K562 (cell line): Measurements from ENCODE around the gene MRPL38. TPM values are rescaled to one million over a fixed set of nuclear protein-coding genes. Genes with fewer than 3 reads are reported as not detected.

Experiments used
- CBX8 ChIP-seq: fragments of 200-600 bp; sonication (generic); IDR thresholded peaks from 2 replicates; pipeline ENCODE4 v1.6.1; 2012; ENCODE audit warnings: borderline replicate concordance, mixed run types, low read depth, mild to moderate bottlenecking, moderate library complexity, mixed read lengths, low read length, control low read depth, inconsistent platforms; ENCODE audit not compliant: poor library complexity, severe bottlenecking; ENCODE audit errors: extremely low read depth
- ESRRB ChIP-seq: fragments of 250-450 bp; sonication (Bioruptor Pico); IDR thresholded peaks from 2 replicates; pipeline ENCODE4 v1.5.0; 2020; ENCODE audit warnings: mild to moderate bottlenecking, moderate library complexity, borderline replicate concordance
- FOSL1 ChIP-seq: fragments of 200-800 bp; sonication (Bioruptor generic); conservative IDR thresholded peaks from 2 replicates; pipeline ENCODE4 v1.6.1; 2016; ENCODE audit warnings: missing genetic modification characterization, missing compliant biosample characterization
- HNRNPLL ChIP-seq: fragments of 200-400 bp; formaldehyde crosslinking; IDR thresholded peaks from 2 replicates; pipeline ENCODE4 v1.6.1; 2017; ENCODE audit warnings: low read length, low read depth, mild to moderate bottlenecking; ENCODE audit not compliant: poor library complexity, severe bottlenecking
- HNRNPUL1 ChIP-seq: fragments of 200-400 bp; formaldehyde crosslinking; IDR thresholded peaks from 2 replicates; pipeline ENCODE4 v1.6.1; 2017; ENCODE audit warnings: low read length
- MAZ ChIP-seq, 2 experiments: fragments of 450-650 bp in 1 of 2; sonication (generic) in 1 of 2; formaldehyde crosslinking; IDR thresholded peaks in 1 of 2; conservative IDR thresholded peaks in 1 of 2; 2 replicates each; pipeline versions ENCODE4 v1.4.0 to v1.5.0; 2020; ENCODE audit warnings: mild to moderate bottlenecking in 1 of 2, missing genetic modification reagents in 1 of 2
- NCOR1 ChIP-seq: fragments of 450-650 bp; IDR thresholded peaks from 2 replicates; pipeline ENCODE4 v1.6.1; 2016; ENCODE audit warnings: mild to moderate bottlenecking, moderate library complexity
- polyA plus RNA-seq, 8 experiments: library from polyadenylated mRNA; depleted of rRNA in 4 of 8; stranded (reverse) in 5 of 8; unstranded in 3 of 8; fragments of >200 nt; fragmentation: Nextera tagmentation in 2 of 8; fragmentation: Illumina TruSeq in 1 of 8; extraction: Ambion mirVana in 2 of 8; extraction: Trizol in 1 of 8; gene quantifications; 2 replicates each; pipeline versions ENCODE4 v1.2.1 to v1.2.3, GENCODE V29; 2011 to 2014; ENCODE audit warnings: inconsistent platforms in 1 of 8, missing spikeins in 1 of 8
- total RNA-seq, 7 experiments: library from RNA; depleted of rRNA in 6 of 7; stranded (reverse); fragments of >200 nt in 6 of 7; fragmentation: Illumina TruSeq in 2 of 7; extraction: Trizol in 2 of 7; gene quantifications; 2 replicates each; pipeline versions ENCODE4 v1.2.1 to v1.2.3, GENCODE V29; 2011 to 2021; ENCODE audit warnings: low replicate concordance in 1 of 7
- TF ChIP-seq, protein P1 (sequence below): fragments of 450-650 bp; IDR thresholded peaks from 2 replicates; pipeline ENCODE4 v1.7.1; 2018; ENCODE audit warnings: mild to moderate bottlenecking, low read depth; ENCODE audit not compliant: partially characterized antibody
- TF ChIP-seq, protein P2 (sequence below): fragments of 200-400 bp; formaldehyde crosslinking; IDR thresholded peaks from 2 replicates; pipeline ENCODE4 v1.6.1; 2017; ENCODE audit warnings: mild to moderate bottlenecking, low read depth, low read length, moderate library complexity
- TF ChIP-seq, protein P3 (sequence below): sonication (generic); formaldehyde crosslinking; IDR thresholded peaks from 2 replicates; pipeline ENCODE4 v1.8.1; 2023; ENCODE audit warnings: mild to moderate bottlenecking, missing genetic modification reagents
- TF ChIP-seq, protein P4 (sequence below): sonication (generic); formaldehyde crosslinking; IDR thresholded peaks from 2 replicates; pipeline ENCODE4 v1.8.1; 2022; ENCODE audit warnings: missing genetic modification reagents

The MRPL38 gene
- total and polyA plus RNA-seq, 9 of the 15 experiments (the other 6 are each of a cell fraction or from before 2014, with no cell fraction given) = 4.5 to 154 (median 48.5) TPM

DNA sequence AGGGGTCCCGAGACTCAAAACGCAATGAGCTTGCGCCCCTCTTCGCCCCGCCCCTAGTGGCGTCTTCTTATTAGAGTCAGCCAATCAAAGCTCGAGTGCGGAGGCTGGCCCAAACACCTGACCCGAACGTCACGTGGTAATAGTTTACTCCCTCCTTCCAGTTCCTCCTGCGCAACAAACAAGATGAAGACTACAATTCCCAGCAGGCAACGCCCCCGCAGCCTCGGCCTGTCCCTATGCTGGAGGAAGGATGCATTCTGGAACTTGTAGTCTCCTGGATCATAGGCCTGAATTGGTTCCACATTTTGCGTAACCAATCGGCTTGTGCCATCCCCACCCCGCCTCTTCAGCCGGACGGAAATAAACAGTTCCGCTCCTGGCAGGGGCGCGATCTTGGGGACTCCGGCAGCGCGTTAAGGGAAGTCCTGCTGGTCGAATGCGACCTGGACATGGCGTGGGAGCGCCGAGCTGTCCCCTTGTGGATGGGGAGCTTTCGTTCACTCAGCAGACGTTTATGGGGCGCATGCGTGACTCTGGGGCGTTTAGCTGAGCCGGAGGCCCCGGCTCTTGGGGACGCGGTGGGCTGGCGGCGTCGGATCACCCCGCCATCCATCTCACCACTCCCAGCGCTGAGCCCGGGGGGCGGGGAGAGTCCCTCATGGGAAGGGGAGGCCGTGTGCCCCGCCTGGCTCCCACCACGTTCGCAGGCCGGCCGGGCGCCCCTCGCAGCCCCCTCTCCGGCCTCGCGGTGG is 49.2 kb downstream of the MRPL38 start, which contains the start of gene WBP2 (continued):
- TF ChIP-seq, protein P1, sequence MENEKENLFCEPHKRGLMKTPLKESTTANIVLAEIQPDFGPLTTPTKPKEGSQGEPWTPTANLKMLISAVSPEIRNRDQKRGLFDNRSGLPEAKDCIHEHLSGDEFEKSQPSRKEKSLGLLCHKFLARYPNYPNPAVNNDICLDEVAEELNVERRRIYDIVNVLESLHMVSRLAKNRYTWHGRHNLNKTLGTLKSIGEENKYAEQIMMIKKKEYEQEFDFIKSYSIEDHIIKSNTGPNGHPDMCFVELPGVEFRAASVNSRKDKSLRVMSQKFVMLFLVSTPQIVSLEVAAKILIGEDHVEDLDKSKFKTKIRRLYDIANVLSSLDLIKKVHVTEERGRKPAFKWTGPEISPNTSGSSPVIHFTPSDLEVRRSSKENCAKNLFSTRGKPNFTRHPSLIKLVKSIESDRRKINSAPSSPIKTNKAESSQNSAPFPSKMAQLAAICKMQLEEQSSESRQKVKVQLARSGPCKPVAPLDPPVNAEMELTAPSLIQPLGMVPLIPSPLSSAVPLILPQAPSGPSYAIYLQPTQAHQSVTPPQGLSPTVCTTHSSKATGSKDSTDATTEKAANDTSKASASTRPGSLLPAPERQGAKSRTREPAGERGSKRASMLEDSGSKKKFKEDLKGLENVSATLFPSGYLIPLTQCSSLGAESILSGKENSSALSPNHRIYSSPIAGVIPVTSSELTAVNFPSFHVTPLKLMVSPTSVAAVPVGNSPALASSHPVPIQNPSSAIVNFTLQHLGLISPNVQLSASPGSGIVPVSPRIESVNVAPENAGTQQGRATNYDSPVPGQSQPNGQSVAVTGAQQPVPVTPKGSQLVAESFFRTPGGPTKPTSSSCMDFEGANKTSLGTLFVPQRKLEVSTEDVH = peak; percentile 21
- no peak for TF ChIP-seq CBX8
- peak; percentile 33; the same call in 1 of the 2 replicates for TF ChIP-seq FOSL1
- TF ChIP-seq, protein P2, sequence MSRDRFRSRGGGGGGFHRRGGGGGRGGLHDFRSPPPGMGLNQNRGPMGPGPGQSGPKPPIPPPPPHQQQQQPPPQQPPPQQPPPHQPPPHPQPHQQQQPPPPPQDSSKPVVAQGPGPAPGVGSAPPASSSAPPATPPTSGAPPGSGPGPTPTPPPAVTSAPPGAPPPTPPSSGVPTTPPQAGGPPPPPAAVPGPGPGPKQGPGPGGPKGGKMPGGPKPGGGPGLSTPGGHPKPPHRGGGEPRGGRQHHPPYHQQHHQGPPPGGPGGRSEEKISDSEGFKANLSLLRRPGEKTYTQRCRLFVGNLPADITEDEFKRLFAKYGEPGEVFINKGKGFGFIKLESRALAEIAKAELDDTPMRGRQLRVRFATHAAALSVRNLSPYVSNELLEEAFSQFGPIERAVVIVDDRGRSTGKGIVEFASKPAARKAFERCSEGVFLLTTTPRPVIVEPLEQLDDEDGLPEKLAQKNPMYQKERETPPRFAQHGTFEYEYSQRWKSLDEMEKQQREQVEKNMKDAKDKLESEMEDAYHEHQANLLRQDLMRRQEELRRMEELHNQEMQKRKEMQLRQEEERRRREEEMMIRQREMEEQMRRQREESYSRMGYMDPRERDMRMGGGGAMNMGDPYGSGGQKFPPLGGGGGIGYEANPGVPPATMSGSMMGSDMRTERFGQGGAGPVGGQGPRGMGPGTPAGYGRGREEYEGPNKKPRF = peak; percentile 49; the same call in 1 of the 2 replicates
- TF ChIP-seq, protein P3, sequence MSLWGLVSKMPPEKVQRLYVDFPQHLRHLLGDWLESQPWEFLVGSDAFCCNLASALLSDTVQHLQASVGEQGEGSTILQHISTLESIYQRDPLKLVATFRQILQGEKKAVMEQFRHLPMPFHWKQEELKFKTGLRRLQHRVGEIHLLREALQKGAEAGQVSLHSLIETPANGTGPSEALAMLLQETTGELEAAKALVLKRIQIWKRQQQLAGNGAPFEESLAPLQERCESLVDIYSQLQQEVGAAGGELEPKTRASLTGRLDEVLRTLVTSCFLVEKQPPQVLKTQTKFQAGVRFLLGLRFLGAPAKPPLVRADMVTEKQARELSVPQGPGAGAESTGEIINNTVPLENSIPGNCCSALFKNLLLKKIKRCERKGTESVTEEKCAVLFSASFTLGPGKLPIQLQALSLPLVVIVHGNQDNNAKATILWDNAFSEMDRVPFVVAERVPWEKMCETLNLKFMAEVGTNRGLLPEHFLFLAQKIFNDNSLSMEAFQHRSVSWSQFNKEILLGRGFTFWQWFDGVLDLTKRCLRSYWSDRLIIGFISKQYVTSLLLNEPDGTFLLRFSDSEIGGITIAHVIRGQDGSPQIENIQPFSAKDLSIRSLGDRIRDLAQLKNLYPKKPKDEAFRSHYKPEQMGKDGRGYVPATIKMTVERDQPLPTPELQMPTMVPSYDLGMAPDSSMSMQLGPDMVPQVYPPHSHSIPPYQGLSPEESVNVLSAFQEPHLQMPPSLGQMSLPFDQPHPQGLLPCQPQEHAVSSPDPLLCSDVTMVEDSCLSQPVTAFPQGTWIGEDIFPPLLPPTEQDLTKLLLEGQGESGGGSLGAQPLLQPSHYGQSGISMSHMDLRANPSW (CRISPR knock-in tag) = no peak
- TF ChIP-seq ESRRB = no peak
- TF ChIP-seq HNRNPUL1 = no peak
- TF ChIP-seq NCOR1 = no peak; the same call in 1 of the 2 replicates
- peak; percentile 77 to 80 for TF ChIP-seq MAZ (CRISPR knock-in tag; conservative IDR thresholded peaks at IDR 0.05 in 1 of 2, IDR thresholded peaks at IDR 0.05 in 1 of 2)
- TF ChIP-seq HNRNPLL = peak; percentile 100
- TF ChIP-seq, protein P4, sequence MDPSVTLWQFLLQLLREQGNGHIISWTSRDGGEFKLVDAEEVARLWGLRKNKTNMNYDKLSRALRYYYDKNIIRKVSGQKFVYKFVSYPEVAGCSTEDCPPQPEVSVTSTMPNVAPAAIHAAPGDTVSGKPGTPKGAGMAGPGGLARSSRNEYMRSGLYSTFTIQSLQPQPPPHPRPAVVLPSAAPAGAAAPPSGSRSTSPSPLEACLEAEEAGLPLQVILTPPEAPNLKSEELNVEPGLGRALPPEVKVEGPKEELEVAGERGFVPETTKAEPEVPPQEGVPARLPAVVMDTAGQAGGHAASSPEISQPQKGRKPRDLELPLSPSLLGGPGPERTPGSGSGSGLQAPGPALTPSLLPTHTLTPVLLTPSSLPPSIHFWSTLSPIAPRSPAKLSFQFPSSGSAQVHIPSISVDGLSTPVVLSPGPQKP (CRISPR knock-in tag) = no peak
